Panc1 (cell line): ENCODE measurements around the gene NLN. TPM values are rescaled to one million over a fixed set of nuclear protein-coding genes. Genes with fewer than 3 reads are reported as not detected.

Experiments
- ATAC-seq: fragments of 200-7000 bp; cut with Tn5 transposase; 2 replicates; pipeline ENCODE4 v1.9.1; 2020; ENCODE audit warnings: mild to moderate bottlenecking, moderate library complexity
- BruUV-seq: library from RNA; stranded (reverse); fragments of 400-500 nt; replicated peaks from 2 replicates; lab custom pipeline; 2021; lab: Mats Ljungman, UMichigan
- CTCF ChIA-PET: fragments of 300-600 bp; sonication (Branson Sonifier 250); formaldehyde crosslinking; loops from one replicate; lab custom pipeline; 2022; ENCODE audit warnings: antibody characterized with exemption; lab: Charles Lee
- POLR2A ChIA-PET: fragments of 300-600 bp; sonication (Branson Sonifier 250); formaldehyde crosslinking; loops from one replicate; lab custom pipeline; 2022; ENCODE audit warnings: antibody characterized with exemption; lab: Charles Lee
- DNase-seq: peaks from one replicate; pipeline ENCODE4 v3.0.0-alpha.2; 2010; ENCODE audit warnings: low read depth, low spot score
- H3K27ac ChIP-seq: 2 replicates; pipeline ENCODE4 v1.5.1; 2011; ENCODE audit warnings: mild to moderate bottlenecking, low read length, inconsistent platforms
- H3K27me3 ChIP-seq: fragments of 200-500 bp; sonication (Bioruptor generic); 2 replicates; pipeline ENCODE4 v1.6.0; 2014; ENCODE audit warnings: low read length, inconsistent platforms; ENCODE audit not compliant: control insufficient read depth, insufficient read depth
- H3K36me3 ChIP-seq: fragments of 200-500 bp; sonication (Bioruptor generic); 2 replicates; pipeline ENCODE4 v1.5.1; 2014; ENCODE audit warnings: inconsistent platforms, mild to moderate bottlenecking, low read length, moderate library complexity; ENCODE audit not compliant: control insufficient read depth, insufficient read depth
- H3K4me1 ChIP-seq: 2 replicates; pipeline ENCODE4 v1.5.1; 2011; ENCODE audit warnings: inconsistent platforms, mild to moderate bottlenecking, low read length, moderate library complexity; ENCODE audit not compliant: control insufficient read depth, insufficient read depth
- H3K4me3 ChIP-seq, 2 experiments: 2 replicates each; pipeline ENCODE4 v1.5.1; 2011 to 2012; ENCODE audit warnings: low read depth in 2 of 2, low read length in 2 of 2, mild to moderate bottlenecking in 2 of 2, inconsistent platforms in 1 of 2, moderate library complexity in 1 of 2
- H3K9me3 ChIP-seq: fragments of 200-500 bp; sonication (Bioruptor generic); 2 replicates; pipeline ENCODE4 v1.5.1; 2014; ENCODE audit warnings: low read depth, mild to moderate bottlenecking, inconsistent platforms, low read length, moderate library complexity; ENCODE audit not compliant: control insufficient read depth, insufficient read depth
- CTCF ChIP-seq: fragments of 450-650 bp; IDR thresholded peaks from 2 replicates; pipeline ENCODE4 v1.5.1; 2017; ENCODE audit warnings: mild to moderate bottlenecking
- POLR2AphosphoS5 ChIP-seq: IDR thresholded peaks from 2 replicates; pipeline ENCODE4 v1.6.1; 2012; ENCODE audit warnings: mild to moderate bottlenecking, low read depth, low read length, moderate library complexity
- REST ChIP-seq, 2 experiments: IDR thresholded peaks; 2 replicates each; pipeline ENCODE4 v1.6.1; 2011 to 2012; ENCODE audit warnings: low read depth in 2 of 2, control low read depth in 1 of 2, low read length in 1 of 2, mild to moderate bottlenecking in 1 of 2, moderate library complexity in 1 of 2; ENCODE audit not compliant: insufficient read depth in 1 of 2
- SIN3A ChIP-seq: IDR thresholded peaks from 2 replicates; pipeline ENCODE4 v1.6.1; 2012; ENCODE audit warnings: low read depth, mild to moderate bottlenecking, low read length, moderate library complexity, borderline replicate concordance; ENCODE audit not compliant: insufficient read depth
- TCF7L2 ChIP-seq: IDR thresholded peaks from 2 replicates; pipeline ENCODE4 v1.6.1; 2011; ENCODE audit warnings: mild to moderate bottlenecking, low read depth, low read length, inconsistent platforms
- in situ Hi-C: cut with HindIII; loops from 2 replicates; pipeline ENCODE4 v1.10.0; 2016; ENCODE audit warnings: low sequenced_read_pairs, low pct_unique_long_range_greater_than_20kb
- intact Hi-C: fragments of 100-400 bp; cut with micrococcal nuclease; formaldehyde crosslinking; loops from one replicate; pipeline ENCODE4 v1.10.0; 2022; ENCODE audit not compliant: unreplicated experiment
- total RNA-seq: library from RNA; stranded (reverse); gene quantifications from one replicate; pipeline ENCODE4 v1.2.1, GENCODE V29; 2021; ENCODE audit not compliant: unreplicated experiment

The NLN gene
- total RNA-seq, 1 experiment from 2014 or later: 51.8 TPM

- BruUV-seq: no TSS peak
- POLR2A ChIA-PET: interaction anchor here (0.6 kb wide), 1 partner anchor 186 kb away, joined by 6 read pairs; no protein-coding TSS in a partner anchor
Observed at GRCh38 chr5:65817931-65818330, 95.9 kb downstream of the NLN start.

GRCh38 chr5:65818592-65818991 lies 96.6 kb downstream of the NLN start:
- CTCF ChIA-PET: no interaction called here

More at GRCh38 chr5:65817931-65818330, 95.9 kb downstream of the NLN start:
- TF ChIP-seq TCF7L2: no peak
- no peak for TF ChIP-seq REST (IDR thresholded peaks at IDR 0.05; ENCODE audit: insufficient read depth in 1 of 2, low read depth in 2 of 2, low read length in 1 of 2)
- H3K4me1 ChIP-seq: no peaks in the 10 kb centered on the region; the same call in 1 of the 2 replicates
- H3K4me3 ChIP-seq: no peak overlapping the region
- no peak overlapping the region for H3K27ac ChIP-seq
- H3K36me3 ChIP-seq: no peaks in the 10 kb centered on the region; the same call in 1 of the 2 replicates
- intact Hi-C loops: no loop called here
- no peak for DNase-seq
- in situ Hi-C loops: no loop called here
- CTCF ChIA-PET: no interaction called here
- H3K9me3 ChIP-seq: no peaks in the 10 kb centered on the region
- ATAC-seq: no peak
- H3K27me3 ChIP-seq: no peaks in the 10 kb centered on the region

More at GRCh38 chr5:65818592-65818991, 96.6 kb downstream of the NLN start:
- no TSS peak for BruUV-seq
- POLR2A ChIA-PET: no interaction called here
- in situ Hi-C loops (no loop called here), intact Hi-C loops (no loop called here)
- Histone ChIP-seq H3K27me3 (no peaks in the 10 kb centered on the region), H3K36me3 (no peaks in the 10 kb centered on the region; the same call in 1 of the 2 replicates), H3K4me1 (no peaks in the 10 kb centered on the region), H3K27ac (no peak overlapping the region), H3K4me3 (no peak overlapping the region), H3K9me3 (no peaks in the 10 kb centered on the region)
- ATAC-seq: no peak
- TF ChIP-seq POLR2AphosphoS5 (no peak), REST (IDR thresholded peaks at IDR 0.05; ENCODE audit: insufficient read depth in 1 of 2, low read depth in 2 of 2, low read length in 1 of 2) (no peak), CTCF (no peak), SIN3A (no peak), TCF7L2 (no peak)
- no peak for DNase-seq
